HEK293 (cell line): ENCODE measurements around the gene NAALADL2.

ENCODE experiments used
- FEZF1 ChIP-seq: fragments of 450-650 bp; formaldehyde crosslinking; IDR thresholded peaks from 2 replicates; pipeline ENCODE4 v1.5.1; 2016; ENCODE audit warnings: missing biosample characterization, missing genetic modification characterization
- ZNF292 ChIP-seq: fragments of 450-650 bp; formaldehyde crosslinking; IDR thresholded peaks from 2 replicates; pipeline ENCODE4 v1.5.1; 2016; ENCODE audit warnings: low read depth, missing biosample characterization, missing genetic modification characterization, borderline replicate concordance
- ZNF473 ChIP-seq: fragments of 450-650 bp; formaldehyde crosslinking; IDR thresholded peaks from 2 replicates; pipeline ENCODE4 v1.5.1; 2017; ENCODE audit warnings: missing biosample characterization, missing genetic modification characterization
- ZNF600 ChIP-seq: fragments of 450-650 bp; formaldehyde crosslinking; IDR thresholded peaks from 2 replicates; pipeline ENCODE4 v1.5.1; 2016; ENCODE audit warnings: missing biosample characterization, missing genetic modification characterization
- ZNF670 ChIP-seq: fragments of 450-650 bp; formaldehyde crosslinking; IDR thresholded peaks from 2 replicates; pipeline ENCODE4 v1.5.1; 2016; ENCODE audit warnings: missing biosample characterization, missing genetic modification characterization, low read depth
- TF ChIP-seq, protein P1 (sequence below): fragments of 450-650 bp; formaldehyde crosslinking; IDR thresholded peaks from 2 replicates; pipeline ENCODE4 v1.5.1; 2016; ENCODE audit warnings: missing biosample characterization, missing genetic modification characterization
- TF ChIP-seq, protein P2 (sequence below): fragments of 450-650 bp; formaldehyde crosslinking; IDR thresholded peaks from 2 replicates; pipeline ENCODE4 v1.5.1; 2017; ENCODE audit warnings: missing biosample characterization, missing genetic modification characterization
- TF ChIP-seq, protein P3 (sequence below): fragments of 450-650 bp; formaldehyde crosslinking; IDR thresholded peaks from 2 replicates; pipeline ENCODE4 v1.5.1; 2016; ENCODE audit warnings: missing biosample characterization, missing genetic modification characterization, low read depth

DNA sequence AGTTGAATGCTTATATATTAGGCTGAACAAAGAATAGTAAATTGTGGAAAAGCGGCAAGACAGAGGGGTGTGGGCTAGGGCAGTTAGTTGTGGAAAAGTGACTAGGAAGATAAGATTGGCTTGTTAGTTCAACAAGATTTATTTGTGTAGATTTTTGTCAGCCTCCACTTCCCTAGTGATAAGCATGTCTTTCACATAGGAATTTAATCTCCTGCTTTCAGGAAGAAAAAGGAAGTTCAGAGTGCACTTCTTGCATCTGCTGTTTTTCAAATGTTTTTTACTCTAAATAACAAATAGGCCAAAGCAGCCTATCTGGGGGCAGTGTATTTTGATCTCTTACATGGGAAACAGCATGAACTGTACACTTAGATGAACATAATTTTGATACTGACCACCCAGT, 919.9 kb downstream of the NAALADL2 start:
- TF ChIP-seq ZNF670 (tag by site-specific recombination): no peak
- no peak for TF ChIP-seq ZNF600 (tag by site-specific recombination)
- no peak for TF ChIP-seq FEZF1 (tag by site-specific recombination)
- TF ChIP-seq, protein P1, sequence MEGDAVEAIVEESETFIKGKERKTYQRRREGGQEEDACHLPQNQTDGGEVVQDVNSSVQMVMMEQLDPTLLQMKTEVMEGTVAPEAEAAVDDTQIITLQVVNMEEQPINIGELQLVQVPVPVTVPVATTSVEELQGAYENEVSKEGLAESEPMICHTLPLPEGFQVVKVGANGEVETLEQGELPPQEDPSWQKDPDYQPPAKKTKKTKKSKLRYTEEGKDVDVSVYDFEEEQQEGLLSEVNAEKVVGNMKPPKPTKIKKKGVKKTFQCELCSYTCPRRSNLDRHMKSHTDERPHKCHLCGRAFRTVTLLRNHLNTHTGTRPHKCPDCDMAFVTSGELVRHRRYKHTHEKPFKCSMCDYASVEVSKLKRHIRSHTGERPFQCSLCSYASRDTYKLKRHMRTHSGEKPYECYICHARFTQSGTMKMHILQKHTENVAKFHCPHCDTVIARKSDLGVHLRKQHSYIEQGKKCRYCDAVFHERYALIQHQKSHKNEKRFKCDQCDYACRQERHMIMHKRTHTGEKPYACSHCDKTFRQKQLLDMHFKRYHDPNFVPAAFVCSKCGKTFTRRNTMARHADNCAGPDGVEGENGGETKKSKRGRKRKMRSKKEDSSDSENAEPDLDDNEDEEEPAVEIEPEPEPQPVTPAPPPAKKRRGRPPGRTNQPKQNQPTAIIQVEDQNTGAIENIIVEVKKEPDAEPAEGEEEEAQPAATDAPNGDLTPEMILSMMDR (tag by site-specific recombination): no peak
- TF ChIP-seq, protein P2, sequence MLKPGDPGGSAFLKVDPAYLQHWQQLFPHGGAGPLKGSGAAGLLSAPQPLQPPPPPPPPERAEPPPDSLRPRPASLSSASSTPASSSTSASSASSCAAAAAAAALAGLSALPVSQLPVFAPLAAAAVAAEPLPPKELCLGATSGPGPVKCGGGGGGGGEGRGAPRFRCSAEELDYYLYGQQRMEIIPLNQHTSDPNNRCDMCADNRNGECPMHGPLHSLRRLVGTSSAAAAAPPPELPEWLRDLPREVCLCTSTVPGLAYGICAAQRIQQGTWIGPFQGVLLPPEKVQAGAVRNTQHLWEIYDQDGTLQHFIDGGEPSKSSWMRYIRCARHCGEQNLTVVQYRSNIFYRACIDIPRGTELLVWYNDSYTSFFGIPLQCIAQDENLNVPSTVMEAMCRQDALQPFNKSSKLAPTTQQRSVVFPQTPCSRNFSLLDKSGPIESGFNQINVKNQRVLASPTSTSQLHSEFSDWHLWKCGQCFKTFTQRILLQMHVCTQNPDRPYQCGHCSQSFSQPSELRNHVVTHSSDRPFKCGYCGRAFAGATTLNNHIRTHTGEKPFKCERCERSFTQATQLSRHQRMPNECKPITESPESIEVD (tag by site-specific recombination): no peak
- TF ChIP-seq ZNF473 (tag by site-specific recombination): no peak
- TF ChIP-seq ZNF292 (tag by site-specific recombination): no peak
- TF ChIP-seq, protein P3, sequence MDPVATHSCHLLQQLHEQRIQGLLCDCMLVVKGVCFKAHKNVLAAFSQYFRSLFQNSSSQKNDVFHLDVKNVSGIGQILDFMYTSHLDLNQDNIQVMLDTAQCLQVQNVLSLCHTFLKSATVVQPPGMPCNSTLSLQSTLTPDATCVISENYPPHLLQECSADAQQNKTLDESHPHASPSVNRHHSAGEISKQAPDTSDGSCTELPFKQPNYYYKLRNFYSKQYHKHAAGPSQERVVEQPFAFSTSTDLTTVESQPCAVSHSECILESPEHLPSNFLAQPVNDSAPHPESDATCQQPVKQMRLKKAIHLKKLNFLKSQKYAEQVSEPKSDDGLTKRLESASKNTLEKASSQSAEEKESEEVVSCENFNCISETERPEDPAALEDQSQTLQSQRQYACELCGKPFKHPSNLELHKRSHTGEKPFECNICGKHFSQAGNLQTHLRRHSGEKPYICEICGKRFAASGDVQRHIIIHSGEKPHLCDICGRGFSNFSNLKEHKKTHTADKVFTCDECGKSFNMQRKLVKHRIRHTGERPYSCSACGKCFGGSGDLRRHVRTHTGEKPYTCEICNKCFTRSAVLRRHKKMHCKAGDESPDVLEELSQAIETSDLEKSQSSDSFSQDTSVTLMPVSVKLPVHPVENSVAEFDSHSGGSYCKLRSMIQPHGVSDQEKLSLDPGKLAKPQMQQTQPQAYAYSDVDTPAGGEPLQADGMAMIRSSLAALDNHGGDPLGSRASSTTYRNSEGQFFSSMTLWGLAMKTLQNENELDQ: no peak
